ENCODE measurements around the gene CAT.

DNA sequence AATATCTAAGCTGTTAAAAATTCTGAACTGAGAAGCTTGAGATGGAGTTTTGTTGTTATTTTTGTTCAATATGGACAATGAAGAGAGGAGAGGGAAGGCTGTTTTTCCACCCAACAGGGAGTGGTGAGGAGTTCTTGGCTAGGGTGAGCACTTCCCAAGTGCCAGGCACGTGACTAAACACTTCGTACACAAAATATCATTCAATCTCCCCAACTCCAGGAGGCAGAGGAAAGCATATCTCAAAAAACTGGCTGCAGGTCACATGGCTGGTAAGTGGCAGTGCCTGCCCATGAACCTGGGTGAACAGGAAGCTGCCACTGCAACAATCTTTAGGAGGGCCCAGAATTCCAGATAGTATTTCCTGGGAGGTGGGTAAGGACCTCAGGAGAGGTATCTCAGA is 63.2 kb downstream of the CAT start:
- no peak for TF ChIP-seq POLR2A (IDR thresholded peaks at IDR 0.05)
- TF ChIP-seq, protein P1, sequence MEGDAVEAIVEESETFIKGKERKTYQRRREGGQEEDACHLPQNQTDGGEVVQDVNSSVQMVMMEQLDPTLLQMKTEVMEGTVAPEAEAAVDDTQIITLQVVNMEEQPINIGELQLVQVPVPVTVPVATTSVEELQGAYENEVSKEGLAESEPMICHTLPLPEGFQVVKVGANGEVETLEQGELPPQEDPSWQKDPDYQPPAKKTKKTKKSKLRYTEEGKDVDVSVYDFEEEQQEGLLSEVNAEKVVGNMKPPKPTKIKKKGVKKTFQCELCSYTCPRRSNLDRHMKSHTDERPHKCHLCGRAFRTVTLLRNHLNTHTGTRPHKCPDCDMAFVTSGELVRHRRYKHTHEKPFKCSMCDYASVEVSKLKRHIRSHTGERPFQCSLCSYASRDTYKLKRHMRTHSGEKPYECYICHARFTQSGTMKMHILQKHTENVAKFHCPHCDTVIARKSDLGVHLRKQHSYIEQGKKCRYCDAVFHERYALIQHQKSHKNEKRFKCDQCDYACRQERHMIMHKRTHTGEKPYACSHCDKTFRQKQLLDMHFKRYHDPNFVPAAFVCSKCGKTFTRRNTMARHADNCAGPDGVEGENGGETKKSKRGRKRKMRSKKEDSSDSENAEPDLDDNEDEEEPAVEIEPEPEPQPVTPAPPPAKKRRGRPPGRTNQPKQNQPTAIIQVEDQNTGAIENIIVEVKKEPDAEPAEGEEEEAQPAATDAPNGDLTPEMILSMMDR (IDR thresholded peaks at IDR 0.05): no peak

Data from uterus (tissue), 2 donors.